Liver (tissue), 3 donors: Measurements from ENCODE around the gene NEFH.
A peak's percentile ranks its signal among the peaks of the same experiment; 100 is the strongest.

Experiments used
- JUND ChIP-seq, 2 donors: IDR thresholded peaks; 2 replicates each; pipeline ENCODE4 v1.6.1; 2016; ENCODE audit warnings: antibody characterized with exemption in 2 of 2
- RXRA ChIP-seq, 2 donors: IDR thresholded peaks; 2 replicates each; pipeline ENCODE4 v1.6.1; 2017 to 2018; ENCODE audit warnings: antibody characterized with exemption in 2 of 2, mild to moderate bottlenecking in 1 of 2
- TAF1 ChIP-seq: conservative IDR thresholded peaks from 2 replicates; pipeline ENCODE4 v1.6.1; 2016; ENCODE audit warnings: antibody characterized with exemption, mild to moderate bottlenecking
- TF ChIP-seq, protein P1 (sequence below): fragments of 150-350 bp; IDR thresholded peaks from 2 replicates; pipeline ENCODE4 v1.5.1; 2017; ENCODE audit warnings: improper control_type of control experiment, low read depth, low read length; ENCODE audit not compliant: missing input control
- TF ChIP-seq, protein P2 (sequence below): IDR thresholded peaks from 2 replicates; pipeline ENCODE4 v1.6.1; 2016; ENCODE audit warnings: antibody characterized with exemption, mild to moderate bottlenecking
- TF ChIP-seq, protein P3 (sequence below): IDR thresholded peaks from 2 replicates; pipeline ENCODE4 v1.6.1; 2016; ENCODE audit warnings: antibody characterized with exemption
- TF ChIP-seq, protein P4 (sequence below): IDR thresholded peaks from 2 replicates; pipeline ENCODE4 v1.6.1; 2016; ENCODE audit warnings: antibody characterized with exemption
- donor health status: healthy.
- donor health status: healthy.

DNA sequence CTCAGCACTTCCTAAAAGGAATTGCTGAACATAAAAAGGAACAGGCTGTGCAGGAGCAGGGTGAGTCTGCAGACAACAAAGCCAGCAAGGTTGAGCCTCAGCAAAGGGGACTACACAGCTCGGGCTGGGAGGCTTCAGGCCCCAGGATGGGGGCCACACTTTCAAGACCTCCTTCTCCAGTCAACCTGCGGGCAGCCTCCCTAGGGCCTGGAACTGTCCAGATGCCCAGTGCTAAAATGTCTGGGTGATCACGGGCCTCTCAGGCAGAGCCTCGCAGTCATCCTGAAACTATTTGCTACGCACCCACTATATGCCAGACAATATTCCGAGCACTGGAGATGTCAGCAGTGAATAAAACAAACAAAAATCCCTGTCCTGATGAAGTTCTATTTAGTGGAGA is 3.9 kb upstream of the NEFH start:
- TF ChIP-seq, protein P1, sequence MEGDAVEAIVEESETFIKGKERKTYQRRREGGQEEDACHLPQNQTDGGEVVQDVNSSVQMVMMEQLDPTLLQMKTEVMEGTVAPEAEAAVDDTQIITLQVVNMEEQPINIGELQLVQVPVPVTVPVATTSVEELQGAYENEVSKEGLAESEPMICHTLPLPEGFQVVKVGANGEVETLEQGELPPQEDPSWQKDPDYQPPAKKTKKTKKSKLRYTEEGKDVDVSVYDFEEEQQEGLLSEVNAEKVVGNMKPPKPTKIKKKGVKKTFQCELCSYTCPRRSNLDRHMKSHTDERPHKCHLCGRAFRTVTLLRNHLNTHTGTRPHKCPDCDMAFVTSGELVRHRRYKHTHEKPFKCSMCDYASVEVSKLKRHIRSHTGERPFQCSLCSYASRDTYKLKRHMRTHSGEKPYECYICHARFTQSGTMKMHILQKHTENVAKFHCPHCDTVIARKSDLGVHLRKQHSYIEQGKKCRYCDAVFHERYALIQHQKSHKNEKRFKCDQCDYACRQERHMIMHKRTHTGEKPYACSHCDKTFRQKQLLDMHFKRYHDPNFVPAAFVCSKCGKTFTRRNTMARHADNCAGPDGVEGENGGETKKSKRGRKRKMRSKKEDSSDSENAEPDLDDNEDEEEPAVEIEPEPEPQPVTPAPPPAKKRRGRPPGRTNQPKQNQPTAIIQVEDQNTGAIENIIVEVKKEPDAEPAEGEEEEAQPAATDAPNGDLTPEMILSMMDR = no peak
- no peak for TF ChIP-seq RXRA (IDR thresholded peaks at IDR 0.05)
- TF ChIP-seq, protein P2, sequence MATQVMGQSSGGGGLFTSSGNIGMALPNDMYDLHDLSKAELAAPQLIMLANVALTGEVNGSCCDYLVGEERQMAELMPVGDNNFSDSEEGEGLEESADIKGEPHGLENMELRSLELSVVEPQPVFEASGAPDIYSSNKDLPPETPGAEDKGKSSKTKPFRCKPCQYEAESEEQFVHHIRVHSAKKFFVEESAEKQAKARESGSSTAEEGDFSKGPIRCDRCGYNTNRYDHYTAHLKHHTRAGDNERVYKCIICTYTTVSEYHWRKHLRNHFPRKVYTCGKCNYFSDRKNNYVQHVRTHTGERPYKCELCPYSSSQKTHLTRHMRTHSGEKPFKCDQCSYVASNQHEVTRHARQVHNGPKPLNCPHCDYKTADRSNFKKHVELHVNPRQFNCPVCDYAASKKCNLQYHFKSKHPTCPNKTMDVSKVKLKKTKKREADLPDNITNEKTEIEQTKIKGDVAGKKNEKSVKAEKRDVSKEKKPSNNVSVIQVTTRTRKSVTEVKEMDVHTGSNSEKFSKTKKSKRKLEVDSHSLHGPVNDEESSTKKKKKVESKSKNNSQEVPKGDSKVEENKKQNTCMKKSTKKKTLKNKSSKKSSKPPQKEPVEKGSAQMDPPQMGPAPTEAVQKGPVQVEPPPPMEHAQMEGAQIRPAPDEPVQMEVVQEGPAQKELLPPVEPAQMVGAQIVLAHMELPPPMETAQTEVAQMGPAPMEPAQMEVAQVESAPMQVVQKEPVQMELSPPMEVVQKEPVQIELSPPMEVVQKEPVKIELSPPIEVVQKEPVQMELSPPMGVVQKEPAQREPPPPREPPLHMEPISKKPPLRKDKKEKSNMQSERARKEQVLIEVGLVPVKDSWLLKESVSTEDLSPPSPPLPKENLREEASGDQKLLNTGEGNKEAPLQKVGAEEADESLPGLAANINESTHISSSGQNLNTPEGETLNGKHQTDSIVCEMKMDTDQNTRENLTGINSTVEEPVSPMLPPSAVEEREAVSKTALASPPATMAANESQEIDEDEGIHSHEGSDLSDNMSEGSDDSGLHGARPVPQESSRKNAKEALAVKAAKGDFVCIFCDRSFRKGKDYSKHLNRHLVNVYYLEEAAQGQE = peak; percentile 27
- TF ChIP-seq JUND (IDR thresholded peaks at IDR 0.05) = no peak
- no peak for TF ChIP-seq TAF1
- TF ChIP-seq, protein P3, sequence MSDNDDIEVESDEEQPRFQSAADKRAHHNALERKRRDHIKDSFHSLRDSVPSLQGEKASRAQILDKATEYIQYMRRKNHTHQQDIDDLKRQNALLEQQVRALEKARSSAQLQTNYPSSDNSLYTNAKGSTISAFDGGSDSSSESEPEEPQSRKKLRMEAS = no peak
- TF ChIP-seq, protein P4, sequence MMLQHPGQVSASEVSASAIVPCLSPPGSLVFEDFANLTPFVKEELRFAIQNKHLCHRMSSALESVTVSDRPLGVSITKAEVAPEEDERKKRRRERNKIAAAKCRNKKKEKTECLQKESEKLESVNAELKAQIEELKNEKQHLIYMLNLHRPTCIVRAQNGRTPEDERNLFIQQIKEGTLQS = no peak
